Peyer's patch (tissue), 4 donors: ENCODE results near the gene FRMD7. TPM values are rescaled to one million over a fixed set of nuclear protein-coding genes. Genes with fewer than 3 reads are reported as not detected.

Source experiments
- DNase-seq, 3 donors: peaks; one replicate each; pipeline ENCODE4 v3.0.0-alpha.2; 2017 to 2019
- H3K27ac ChIP-seq, 4 donors: fragments of 200-600 bp; sonication (generic); one replicate each; pipeline ENCODE4 v1.5.1; 2016 to 2019
- H3K27me3 ChIP-seq, 2 donors: fragments of 200-600 bp; sonication (generic); one replicate each; pipeline ENCODE4 v1.5.1; 2019
- H3K36me3 ChIP-seq, 3 donors: fragments of 200-600 bp; sonication (generic); one replicate each; pipeline ENCODE4 v1.5.1; 2016 to 2019
- H3K4me1 ChIP-seq, 4 donors: fragments of 200-600 bp; sonication (generic); one replicate each; pipeline ENCODE4 v1.5.1; 2016 to 2019
- H3K4me3 ChIP-seq, 4 donors: fragments of 200-600 bp; sonication (generic); 1 replicate in 3 of 4; 2 replicates in 1 of 4; pipeline ENCODE4 v1.5.1; 2016 to 2019; ENCODE audit warnings: mild to moderate bottlenecking in 1 of 4
- H3K9me3 ChIP-seq, 4 donors: fragments of 200-600 bp; sonication (generic); one replicate each; pipeline ENCODE4 v1.5.1; 2016 to 2019; ENCODE audit warnings: mild to moderate bottlenecking in 1 of 4
- CTCF ChIP-seq, 6 experiments: fragments of 450-650 bp in 4 of 6; fragments of 200-600 bp in 2 of 6; sonication (generic) in 1 of 6; IDR thresholded peaks; one replicate each; pipeline ENCODE4 v1.5.1; 2017 to 2019; ENCODE audit warnings: antibody characterized with exemption in 6 of 6, mild to moderate bottlenecking in 3 of 6, moderate library complexity in 1 of 6
- POLR2A ChIP-seq, 2 donors: fragments of 450-650 bp; IDR thresholded peaks; one replicate each; pipeline ENCODE4 v1.5.1; 2017; ENCODE audit warnings: antibody characterized with exemption in 2 of 2, mild to moderate bottlenecking in 2 of 2, moderate library complexity in 2 of 2
- total RNA-seq, 4 donors: library from RNA; depleted of rRNA; stranded (reverse); fragments of >200 nt; gene quantifications; one replicate each; pipeline ENCODE4 v1.1.0, GENCODE V29; 2016

Gene FRMD7
- total RNA-seq, 4 donors from 2014 or later, result not detected

- Histone ChIP-seq H3K4me3 (no peak overlapping the region), H3K27me3 (no peaks in the 10 kb centered on the region), H3K4me1 (no peaks in the 10 kb centered on the region), H3K9me3 (no peaks in the 10 kb centered on the region), H3K27ac (no peak overlapping the region), H3K36me3 (no peaks in the 10 kb centered on the region)
- DNase-seq, result no peak
- TF ChIP-seq CTCF (IDR thresholded peaks at IDR 0.05), result no peak
- TF ChIP-seq POLR2A (IDR thresholded peaks at IDR 0.05), result no peak
Observed at GRCh38 chrX:132033166-132033565, 94.7 kb downstream of the FRMD7 start.

GRCh38 chrX:132031867-132032266 is 96.0 kb downstream of the FRMD7 start:
- TF ChIP-seq CTCF (IDR thresholded peaks at IDR 0.05), result no peak
- TF ChIP-seq POLR2A (IDR thresholded peaks at IDR 0.05), result no peak
- H3K36me3 ChIP-seq, result no peaks in the 10 kb centered on the region
- H3K27ac ChIP-seq, result no peak overlapping the region

GRCh38 chrX:132030264-132030663 is 97.6 kb downstream of the FRMD7 start:
- H3K4me1 ChIP-seq, result no peaks in the 10 kb centered on the region
- H3K36me3 ChIP-seq, result no peaks in the 10 kb centered on the region
- no peaks in the 10 kb centered on the region for H3K9me3 ChIP-seq
- H3K4me3 ChIP-seq, result no peak overlapping the region
- no peak overlapping the region for H3K27ac ChIP-seq
- no peak for DNase-seq
- H3K27me3 ChIP-seq, result no peaks in the 10 kb centered on the region
- no peak for TF ChIP-seq POLR2A (IDR thresholded peaks at IDR 0.05)
- TF ChIP-seq CTCF (IDR thresholded peaks at IDR 0.05), result no peak

More at GRCh38 chrX:132031867-132032266, 96.0 kb downstream of the FRMD7 start:
- DNase-seq, result no peak
- no peak overlapping the region for H3K4me3 ChIP-seq
- no peaks in the 10 kb centered on the region for H3K27me3 ChIP-seq
- no peaks in the 10 kb centered on the region for H3K4me1 ChIP-seq
- H3K9me3 ChIP-seq, result no peaks in the 10 kb centered on the region

Other genes with a start within 250 kb of the FRMD7 start
- gene STK26, start 104.7 kb downstream of the FRMD7 start, total RNA-seq, result 10 to 100 TPM in 2 of 4 donors, 1 to 10 TPM in 2; 3.8 to 15.7 (median 7.7) TPM
- gene RAP2C, start 91.4 kb upstream of the FRMD7 start, total RNA-seq, result 10 to 100 TPM; 12.0 to 19.3 (median 18.6) TPM